Middle frontal gyrus (tissue), 1 donor: Measurements from ENCODE around the gene MVB12B.

Experiments used
- DNase-seq: peaks from one replicate; pipeline ENCODE4 v3.0.0-alpha.2; 2015; ENCODE audit warnings: low spot score; ENCODE audit errors: extremely low spot score

The MVB12B gene

DNA sequence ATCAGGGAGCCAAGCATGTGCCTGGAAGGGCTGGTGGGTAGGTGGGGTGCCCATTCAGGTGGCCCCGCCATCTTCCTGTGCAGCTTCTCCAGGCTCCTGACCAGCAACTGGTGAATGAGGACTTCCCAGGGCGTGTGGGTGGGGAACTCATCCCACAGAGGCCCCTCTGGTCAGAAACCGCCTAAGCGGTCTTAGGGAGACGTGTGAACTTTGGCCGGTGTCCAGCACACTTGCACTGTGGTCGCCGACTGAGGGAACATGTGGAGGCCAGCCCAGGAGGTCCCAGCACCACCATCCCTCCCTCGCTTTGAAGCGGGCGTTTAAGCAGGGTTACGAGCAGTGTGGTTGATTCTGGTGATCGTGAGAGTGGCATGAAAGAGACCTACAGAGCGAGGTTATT, 77.8 kb downstream of the MVB12B start:
- no peak for DNase-seq

- DNase-seq = no peak
Measured at GRCh38 chr9:126406075-126406667, 79.5 kb downstream of the MVB12B start.

DNA sequence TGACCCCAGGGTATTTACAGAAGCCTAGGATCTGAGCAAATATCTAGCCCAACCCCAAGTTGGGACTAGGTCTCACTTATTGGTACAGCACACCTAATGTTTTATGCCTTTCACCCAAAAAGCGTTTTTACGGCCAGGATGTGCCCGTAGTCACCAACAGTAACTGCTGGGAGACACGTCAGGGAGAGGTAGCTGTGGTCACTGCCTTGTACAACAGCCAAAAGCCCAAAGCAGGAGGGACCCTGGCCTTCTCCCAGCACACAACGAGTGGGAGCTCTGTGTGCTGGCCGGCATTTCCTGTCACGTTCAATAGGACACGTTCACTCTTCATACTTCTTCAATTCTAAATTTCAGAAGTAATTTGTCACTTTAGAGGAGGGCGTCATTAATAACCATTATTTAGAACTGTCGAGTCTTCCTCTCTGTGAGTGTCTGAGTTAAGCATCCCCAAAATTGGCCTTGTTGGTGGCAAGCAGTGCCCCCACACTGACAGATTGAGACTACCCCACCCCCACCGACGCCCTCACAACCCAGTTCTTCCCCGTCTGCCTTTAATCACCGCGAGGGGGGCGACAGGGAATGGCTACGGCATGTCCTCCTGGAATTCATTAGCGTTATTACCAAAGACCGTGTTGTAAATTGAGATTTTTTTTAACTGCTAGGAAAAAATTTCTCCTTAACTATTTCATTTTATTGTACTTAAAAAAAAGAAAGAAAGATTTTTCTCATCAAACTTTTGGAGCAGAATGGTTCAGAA, 80.7 kb downstream of the MVB12B start:
- DNase-seq = no peak

- DNase-seq = no peak
Measured at GRCh38 chr9:126408004-126408403, 81.4 kb downstream of the MVB12B start.

DNA sequence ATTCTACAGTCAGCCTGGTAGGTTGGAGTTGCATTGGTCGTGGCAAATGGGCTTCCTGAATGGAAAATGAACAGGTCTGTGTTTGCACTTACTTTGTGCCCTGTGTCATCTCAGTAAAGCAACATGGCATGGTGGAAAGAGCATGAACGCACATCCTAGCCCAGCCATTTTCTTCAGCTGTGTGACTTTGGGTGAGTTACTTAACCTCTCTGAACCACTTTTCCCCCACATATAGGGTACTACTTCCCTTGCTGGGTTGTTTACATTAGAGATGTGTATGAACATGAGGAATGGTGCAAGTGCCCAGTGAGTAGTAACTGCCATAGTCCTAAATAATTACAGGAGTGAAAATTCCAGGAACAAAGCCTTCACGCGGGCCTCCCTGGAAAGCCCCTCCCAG, 83.6 kb downstream of the MVB12B start:
- DNase-seq = no peak

GRCh38 chr9:126411225-126411947, 84.8 kb downstream of the MVB12B start:
- no peak for DNase-seq

- no peak for DNase-seq
Measured at GRCh38 chr9:126411948-126412284, 85.3 kb downstream of the MVB12B start.

DNA sequence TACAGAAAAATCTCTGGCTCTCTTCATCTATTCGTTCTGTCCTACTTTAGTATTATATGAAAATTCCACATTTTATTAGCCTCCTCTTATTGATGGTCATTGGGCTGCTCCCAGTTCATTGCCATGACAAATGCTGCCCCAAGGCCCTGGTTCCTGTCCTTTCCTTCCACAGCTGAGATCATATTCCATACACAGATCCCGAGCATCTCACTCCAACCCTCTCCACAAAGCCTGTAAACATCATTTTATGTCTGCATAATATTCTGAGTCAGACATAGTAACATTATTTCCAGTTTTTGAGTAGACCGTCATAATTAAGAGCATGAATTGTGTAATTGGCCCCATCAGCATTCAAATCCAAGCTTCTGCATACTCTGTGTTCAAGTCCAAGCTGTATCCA, 86.3 kb downstream of the MVB12B start:
- DNase-seq = no peak

- no peak for DNase-seq
Measured at GRCh38 chr9:126413391-126414068, 86.9 kb downstream of the MVB12B start.

DNA sequence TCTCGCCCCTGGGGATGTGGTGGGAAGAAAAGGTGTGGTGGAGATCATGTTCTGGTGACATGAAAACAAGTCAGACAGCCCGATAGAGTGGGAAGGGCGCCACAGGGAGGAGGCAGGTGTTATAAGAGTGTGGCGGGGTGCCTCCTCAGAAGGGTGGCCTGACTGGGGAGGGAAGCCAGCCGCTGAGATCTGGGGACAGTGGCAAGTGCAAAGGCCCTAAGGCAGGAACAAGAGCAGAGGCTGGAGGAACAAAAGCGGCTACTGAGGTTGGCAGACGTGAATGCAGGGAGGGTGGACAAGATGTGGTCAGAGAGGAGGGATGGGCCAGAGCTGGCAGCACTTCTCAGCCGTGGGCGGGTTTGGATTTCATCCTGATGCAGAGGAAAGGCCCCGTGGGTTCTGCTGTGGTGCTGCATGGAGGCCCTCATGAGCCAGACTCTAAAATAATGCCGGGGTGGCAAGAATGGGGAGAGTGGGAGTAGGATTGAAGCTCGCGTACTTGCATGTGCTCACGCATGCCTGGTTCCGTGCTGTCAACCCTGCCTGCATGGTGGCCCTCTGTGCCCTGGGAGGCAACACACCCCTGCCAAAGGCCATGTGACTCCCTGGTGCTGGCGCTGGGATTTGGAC, 89.2 kb downstream of the MVB12B start:
- DNase-seq = no peak

- no peak for DNase-seq
Measured at GRCh38 chr9:126417043-126417442, 90.4 kb downstream of the MVB12B start.

GRCh38 chr9:126417684-126418083, 91.1 kb downstream of the MVB12B start:
- no peak for DNase-seq

- DNase-seq = no peak
Measured at GRCh38 chr9:126418608-126419007, 92.0 kb downstream of the MVB12B start.

- no peak for DNase-seq
Measured at GRCh38 chr9:126419475-126419874, 92.8 kb downstream of the MVB12B start.

GRCh38 chr9:126420135-126420534, 93.5 kb downstream of the MVB12B start:
- DNase-seq = no peak

- no peak for DNase-seq
Measured at GRCh38 chr9:126420643-126421564, 94.3 kb downstream of the MVB12B start.

DNA sequence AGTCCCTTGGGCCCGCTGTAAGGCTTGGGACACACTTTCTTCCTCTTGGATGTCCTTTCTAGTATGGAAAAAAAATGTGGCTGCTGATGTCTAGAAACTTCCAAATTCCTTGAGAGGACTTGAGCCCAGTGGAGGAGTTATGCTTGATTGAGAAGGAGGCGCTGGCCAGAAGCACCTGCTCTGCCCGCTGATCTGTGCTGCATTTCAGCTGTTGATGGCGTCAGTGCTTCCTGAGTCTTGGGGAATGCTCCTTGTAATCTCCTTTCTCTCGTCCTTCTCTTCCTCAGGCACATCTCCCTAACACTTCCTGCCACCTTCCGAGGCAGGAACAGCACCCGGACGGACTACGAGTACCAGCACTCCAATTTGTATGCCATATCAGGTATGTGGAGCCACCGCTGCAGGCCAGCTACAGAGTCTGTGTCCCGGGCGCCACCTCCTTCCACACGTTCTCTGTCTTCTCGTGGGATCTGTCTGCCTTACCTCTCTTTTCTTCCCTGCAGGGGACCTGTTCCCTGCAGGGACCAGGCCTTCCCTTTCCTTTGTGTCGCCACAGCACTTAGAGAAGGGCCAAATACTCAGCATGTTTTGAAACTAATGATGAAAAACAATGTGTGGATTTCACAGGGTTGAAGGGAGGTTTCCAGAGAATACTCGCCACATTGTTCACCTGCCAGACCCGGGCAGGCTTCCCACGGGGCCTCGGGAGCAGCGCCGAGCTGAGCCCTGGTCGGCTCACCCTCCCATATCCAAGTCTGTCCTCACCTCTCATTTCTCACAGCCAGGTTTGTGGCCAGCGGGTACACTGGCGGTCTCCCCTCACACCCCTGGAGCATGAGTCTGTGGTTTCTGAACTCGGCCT, 95.2 kb downstream of the MVB12B start:
- DNase-seq = no peak

DNA sequence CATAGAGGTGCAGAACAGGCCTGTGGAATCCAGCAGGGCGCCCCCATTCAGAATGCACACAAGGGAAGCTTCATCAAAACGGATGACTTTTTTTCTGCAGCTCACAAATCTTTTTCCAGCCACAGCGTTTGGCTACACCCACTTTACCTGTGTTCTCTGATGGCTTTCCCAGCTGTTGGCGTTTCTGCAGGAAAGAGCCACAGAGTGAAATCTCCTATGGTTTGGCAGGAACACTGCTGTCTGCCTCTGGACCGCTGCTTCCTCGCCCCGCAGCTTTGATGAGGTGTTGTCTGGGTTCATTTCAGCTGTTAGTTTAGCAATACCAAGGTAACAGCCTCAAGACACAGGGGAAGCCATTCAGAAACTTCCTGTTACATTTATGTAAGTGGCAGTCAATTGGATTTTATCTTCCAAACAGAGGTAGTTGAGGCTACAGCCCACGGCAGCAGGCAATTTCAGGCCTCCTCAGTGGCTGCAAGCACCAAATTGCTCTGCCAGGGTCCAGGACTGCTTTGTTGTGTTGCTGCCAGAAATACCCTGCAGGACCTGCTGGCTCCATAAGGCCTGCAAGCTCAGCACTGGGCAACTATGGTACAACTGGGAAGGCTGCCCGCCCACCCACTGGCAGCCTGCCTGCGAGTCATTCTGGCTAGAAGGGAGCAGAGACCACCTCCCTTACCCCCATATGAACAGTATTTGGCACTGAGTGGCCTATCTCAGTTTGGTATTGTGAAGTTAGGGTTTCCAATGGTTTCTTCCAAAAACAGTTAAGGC, 96.7 kb downstream of the MVB12B start:
- DNase-seq = no peak

DNA sequence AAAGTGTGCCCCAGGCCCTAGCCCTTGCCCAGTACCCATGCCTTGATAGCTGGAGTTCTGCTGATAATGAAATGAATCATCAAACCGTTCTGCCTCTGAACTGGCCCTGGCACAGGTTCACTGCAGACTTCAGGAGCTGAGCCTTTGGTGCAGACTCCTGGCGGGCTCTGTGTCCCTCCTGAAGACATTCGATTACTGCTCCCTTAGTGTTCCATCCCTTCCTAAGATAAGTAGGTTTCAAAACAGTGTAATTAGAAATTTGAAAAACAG, 97.2 kb downstream of the MVB12B start:
- DNase-seq = no peak
